Activated T-cell treated with anti-CD3 and anti-CD28 coated beads for 48 hours (primary cell): ENCODE data around the gene CLEC20A.

ENCODE experiments used
- DNase-seq: peaks from one replicate; pipeline ENCODE4 v3.0.0-alpha.2; 2020; ENCODE audit warnings: low read depth

CLEC20A gene

GRCh38 chr1:178500091-178500770 is 3.5 kb upstream of the CLEC20A start:
- no peak for DNase-seq

DNA sequence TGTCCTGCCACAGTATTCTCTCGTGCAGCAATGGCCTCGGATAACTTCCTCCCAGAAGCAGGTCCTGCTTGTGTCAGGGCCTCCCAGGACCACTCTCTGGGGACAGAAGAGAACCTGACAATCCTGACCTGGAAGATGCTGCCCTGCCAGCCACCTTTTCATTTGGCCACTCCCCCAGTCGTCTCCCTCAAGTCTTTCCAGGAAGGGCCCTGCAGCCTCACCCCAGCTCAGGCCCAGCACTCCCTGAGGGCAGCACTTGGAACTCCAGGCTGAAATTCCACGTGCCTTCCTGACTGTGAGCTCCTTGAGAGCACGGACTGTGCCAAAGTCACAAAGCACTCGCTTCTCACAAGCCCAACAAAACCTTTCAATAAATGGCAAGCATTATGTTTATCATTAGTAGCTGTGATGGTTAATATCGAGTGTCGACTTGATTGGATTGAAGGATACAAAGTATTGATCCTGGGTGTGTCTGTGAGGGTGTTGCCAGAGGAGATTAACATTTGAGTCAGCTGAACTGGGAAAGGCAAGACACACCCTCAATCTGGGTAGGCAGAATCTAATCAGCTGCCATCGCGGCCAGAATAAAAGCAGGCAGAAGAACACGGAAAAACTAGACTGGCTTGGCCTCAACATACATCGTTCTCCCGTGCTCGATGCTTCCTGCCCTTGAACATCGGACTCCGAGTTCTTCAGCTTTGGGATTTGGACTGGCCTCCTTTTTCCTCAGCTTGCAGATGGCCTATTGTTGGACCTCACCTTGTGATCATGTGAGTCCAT is 2.3 kb upstream of the CLEC20A start:
- DNase-seq: no peak

GRCh38 chr1:178497903-178498478 is 1.2 kb upstream of the CLEC20A start:
- DNase-seq: no peak

DNA sequence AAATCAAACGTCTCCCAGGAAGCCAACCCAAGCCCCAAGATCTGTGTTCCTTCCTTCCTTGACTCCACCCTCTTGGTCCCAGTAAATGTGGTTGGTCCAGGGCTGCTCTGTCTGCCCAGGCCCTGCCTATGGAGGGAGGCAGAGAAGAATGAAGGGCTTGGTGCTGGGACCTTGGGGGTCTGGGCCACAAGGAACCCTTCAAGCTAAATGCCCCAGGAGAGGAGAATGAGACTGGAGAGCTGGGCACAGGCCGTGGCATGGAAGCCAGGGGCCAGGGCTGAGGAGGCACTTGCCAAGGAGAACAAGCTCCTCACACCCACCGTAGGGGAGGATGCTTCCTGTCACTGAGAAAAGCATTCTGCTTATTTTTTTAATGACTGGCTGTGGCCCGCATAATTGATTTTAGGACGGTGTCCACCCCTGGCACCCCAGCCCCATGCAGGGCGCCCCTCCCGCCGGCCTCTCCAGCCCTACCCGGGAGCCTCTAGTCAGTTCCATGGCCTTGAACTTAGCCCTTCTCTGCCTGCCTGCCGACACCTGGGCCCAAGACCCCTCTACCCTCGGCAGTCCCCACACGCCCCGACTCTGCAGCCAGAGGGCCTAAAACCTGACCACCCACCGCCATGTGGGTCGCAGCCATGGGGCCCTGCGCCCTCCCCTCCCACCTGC is 889 bp downstream of the CLEC20A start:
- DNase-seq: no peak

DNA sequence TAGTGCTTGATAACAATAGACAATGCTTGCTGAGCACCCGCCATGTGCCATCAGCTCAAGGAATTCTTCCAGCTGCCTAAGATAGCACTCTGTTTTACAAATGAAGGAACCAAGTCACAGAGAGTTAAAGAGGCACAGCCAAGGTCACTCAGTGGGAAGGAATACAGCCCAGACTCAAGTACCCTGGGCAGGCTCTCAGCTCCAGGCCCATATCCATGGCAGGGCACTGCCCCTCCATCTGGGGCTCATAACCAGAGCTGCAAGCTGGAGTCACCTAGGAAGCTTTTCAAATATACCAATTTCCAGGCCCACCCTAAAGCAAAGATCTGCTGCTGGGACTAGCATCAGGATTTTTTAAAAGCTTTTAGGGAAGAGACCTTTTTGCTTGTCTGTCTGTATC is 1.6 kb downstream of the CLEC20A start:
- no peak for DNase-seq

- DNase-seq: no peak
Measured at GRCh38 chr1:178494569-178494971, 2.2 kb downstream of the CLEC20A start.

DNA sequence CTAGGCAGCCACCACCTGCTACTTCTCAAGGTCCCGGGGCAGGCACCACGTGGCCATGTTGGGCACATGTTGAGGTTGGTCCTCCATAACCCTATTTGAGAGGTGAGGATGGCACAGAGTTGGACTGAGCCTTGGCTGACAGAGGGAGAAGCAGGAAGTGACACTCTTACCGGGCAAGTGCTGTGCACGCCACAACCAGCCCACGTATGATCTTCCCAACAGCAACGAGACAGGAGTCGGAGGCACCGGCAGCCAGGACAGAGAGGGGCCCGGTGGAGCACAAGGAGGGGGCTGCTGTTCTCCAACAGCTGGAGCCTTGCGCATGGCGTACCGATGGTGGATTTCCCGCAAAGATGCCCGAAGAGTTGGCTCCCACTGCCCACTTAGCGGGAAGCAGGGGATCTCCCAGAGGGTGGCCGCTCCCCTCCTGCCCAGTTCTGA is 3.4 kb downstream of the CLEC20A start:
- DNase-seq: no peak

- no peak for DNase-seq
Measured at GRCh38 chr1:178492341-178492740, 4.4 kb downstream of the CLEC20A start.

DNA sequence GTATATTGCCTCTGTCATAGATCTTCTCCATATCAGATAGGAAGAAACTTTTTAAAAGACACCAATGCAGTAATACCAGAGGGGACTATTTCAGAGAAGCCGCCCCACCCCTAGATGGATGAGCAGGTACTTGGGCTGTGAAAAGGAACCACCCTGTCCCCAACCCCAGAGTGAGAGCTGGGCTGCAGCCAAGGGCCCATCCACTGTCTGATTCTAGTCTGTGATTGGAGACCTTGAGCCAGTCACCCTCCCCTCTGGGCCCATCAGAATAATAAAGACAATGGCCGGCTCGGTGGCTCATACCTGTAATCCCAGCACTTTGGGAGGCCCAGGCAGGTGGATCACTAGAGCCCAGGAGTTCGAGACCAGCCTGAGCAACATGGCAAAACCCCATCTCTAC is 5.0 kb downstream of the CLEC20A start:
- no peak for DNase-seq

DNA sequence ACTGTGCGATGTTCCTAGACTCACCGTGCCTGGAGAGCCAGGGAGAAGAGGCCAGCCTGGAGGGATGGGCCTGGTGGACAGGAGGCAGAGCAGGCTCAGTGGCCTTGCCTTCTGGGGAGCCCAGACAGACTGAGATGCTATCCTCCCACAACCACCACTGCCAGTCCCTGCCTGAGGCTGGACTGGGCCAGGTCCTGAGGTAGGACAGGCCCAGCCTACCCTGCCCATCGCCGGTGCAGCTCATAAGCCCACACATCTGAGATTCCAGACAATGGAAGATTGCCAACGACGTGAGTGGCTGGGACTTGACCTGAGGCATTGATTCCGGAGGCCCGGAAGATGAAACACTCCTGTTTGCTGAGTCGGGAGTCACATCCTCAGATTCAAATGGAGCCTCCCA is 5.8 kb downstream of the CLEC20A start:
- no peak for DNase-seq

- DNase-seq: no peak
Measured at GRCh38 chr1:178490136-178490535, 6.6 kb downstream of the CLEC20A start.

DNA sequence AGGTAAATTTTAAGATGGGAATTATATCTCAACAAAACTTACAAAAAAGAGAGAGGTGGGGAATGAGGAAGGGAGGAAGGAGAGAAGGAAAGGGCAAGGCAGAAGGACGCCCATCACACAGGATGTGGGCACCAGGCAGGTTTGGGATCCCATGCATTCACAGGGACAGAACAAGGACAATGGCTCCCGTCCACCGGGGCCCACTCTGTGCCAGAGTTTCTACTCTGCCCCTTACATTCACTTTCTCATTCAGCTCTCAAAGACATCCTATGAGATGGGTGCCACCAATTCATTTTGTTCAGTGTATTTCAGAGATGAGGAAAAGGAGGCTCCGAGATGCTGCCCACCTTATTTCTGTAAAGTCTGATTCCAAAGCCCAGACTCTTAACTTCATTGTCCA is 7.4 kb downstream of the CLEC20A start:
- DNase-seq: no peak

- DNase-seq: no peak
Measured at GRCh38 chr1:178488393-178488792, 8.4 kb downstream of the CLEC20A start.

GRCh38 chr1:178487070-178487615 is 9.6 kb downstream of the CLEC20A start:
- no peak for DNase-seq

- no peak for DNase-seq
Measured at GRCh38 chr1:178486100-178487069, 10.4 kb downstream of the CLEC20A start.

DNA sequence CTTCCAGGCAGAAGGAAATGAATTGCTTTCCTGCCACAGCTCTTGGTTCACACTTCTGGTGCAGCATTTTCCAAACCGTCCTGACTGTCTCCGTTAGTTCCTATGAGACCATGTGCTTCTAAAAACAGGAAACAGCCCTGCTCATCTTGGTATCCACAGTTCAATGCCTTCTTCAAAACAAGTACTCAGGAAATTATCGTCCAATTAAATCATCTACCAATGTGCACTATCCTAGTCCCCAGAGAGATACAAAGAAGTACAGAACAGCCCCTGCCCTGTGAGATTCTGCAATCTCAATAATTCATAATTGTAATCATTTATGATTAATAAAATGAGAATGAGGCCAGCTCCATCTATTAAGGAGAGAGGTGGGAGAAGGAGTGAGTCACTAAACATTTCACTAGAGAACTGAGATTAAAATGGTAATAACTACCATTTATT is 11.2 kb downstream of the CLEC20A start:
- DNase-seq: no peak

- no peak for DNase-seq
Measured at GRCh38 chr1:178484698-178485225, 12.0 kb downstream of the CLEC20A start.

DNA sequence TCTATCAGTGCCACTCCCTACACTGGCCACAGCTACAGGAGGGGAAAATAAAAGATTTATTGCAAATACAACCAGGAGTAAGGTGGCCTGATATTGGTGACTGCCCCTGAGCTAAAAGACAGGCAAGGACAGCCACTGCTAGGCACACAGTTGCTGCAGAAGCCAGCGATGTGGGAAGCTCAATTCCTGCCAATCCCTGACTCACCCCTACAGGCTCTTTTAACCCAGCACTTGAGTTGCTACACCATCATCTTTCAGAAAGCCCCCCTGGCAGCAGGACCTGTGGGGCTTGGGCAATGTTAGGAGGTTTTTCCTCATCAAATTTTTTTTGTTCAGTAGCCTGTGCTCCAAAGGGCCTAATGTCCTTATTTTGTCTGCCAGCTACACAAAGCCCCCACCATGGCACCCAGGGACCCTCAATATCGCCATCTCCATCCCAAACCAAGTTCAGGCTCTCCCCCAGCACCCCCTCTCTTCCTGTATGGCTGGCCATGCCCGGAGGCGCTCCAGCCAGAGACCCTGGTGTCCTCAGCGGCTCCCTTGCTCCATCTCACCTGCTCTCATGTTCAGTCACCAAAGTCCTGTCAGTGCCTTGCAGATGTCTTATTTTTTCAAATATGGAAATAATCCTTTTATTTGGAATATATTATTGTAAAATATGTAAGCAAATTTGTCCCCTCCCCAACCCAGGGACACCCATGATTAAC is 13.4 kb downstream of the CLEC20A start:
- no peak for DNase-seq

- DNase-seq: no peak
Measured at GRCh38 chr1:178477841-178478240, 18.9 kb downstream of the CLEC20A start.

- no peak for DNase-seq
Measured at GRCh38 chr1:178477373-178477772, 19.4 kb downstream of the CLEC20A start.
